Eye (tissue), 1 donor: Measurements from ENCODE around the gene FASTKD2.
"Not testable (repeated sequence)": the region's sequence is repeated elsewhere in the genome, so short reads cannot be mapped to it uniquely, and the experiment has no call there.

Experiments used
- DNase-seq: peaks from one replicate; pipeline ENCODE4 v3.0.0-alpha.2; 2015

The FASTKD2 gene

GRCh38 chr2:206792645-206793044 lies 27.2 kb downstream of the FASTKD2 start:
- no peak for DNase-seq

GRCh38 chr2:206797376-206797775 lies 32.0 kb downstream of the FASTKD2 start:
- no peak for DNase-seq

- DNase-seq, result no peak
Measured at GRCh38 chr2:206798000-206798399, 32.6 kb downstream of the FASTKD2 start.

DNA sequence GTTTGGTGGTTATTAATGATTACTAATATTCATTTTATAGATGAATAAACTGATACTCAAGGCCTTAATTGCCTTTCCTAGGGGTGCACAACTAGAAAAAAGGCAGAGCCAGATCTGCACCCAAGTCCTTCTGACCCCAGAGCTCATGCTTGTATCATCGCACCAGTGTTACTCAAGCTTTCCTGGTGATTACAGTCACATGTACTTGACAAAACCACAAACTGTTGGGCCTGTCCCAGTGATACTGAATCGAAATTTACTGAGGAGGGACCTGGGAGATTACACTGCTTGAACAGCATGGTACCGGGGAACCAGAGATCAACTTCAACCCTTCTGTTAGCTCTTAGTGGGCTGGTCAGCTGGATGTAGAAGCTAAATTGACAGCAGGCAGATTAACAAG lies 33.7 kb downstream of the FASTKD2 start:
- DNase-seq, result no peak

- peak; percentile 92 for DNase-seq
Measured at GRCh38 chr2:206800506-206801417, 35.4 kb downstream of the FASTKD2 start.

DNA sequence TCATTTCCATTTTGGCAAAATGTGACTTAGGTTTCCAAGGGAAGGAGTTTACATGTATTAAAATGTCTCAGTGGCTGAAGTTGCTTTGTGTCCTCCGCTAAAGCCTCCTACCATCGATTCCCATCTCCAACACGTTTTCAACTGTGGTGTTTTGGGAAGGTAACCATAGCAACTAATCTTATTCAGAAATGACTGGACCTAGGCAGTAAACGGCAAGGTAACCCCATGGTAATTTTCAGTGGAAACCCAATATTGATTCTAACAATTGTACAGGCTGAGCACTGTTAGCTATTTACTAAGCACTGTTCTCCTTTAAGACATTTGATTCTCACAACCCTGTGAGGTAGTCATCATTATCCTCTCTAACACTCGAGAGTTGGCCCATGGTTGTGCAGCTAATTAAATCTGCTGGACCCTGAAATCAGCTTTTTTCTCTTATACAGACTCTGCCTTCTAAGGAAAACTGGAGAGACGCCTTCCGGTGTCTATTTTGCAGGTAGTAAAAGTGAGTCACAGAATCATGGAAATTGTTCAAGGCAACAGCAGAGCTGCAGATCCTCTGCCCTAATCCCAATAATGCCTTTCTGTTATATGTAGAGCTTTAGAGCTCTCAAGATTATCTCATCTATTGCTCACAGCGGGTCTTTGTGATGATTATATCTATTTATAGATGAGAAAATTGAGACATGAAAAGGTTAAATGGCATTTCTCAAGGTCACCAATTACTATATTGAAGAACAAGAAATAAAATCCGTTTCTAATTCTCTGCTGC lies 36.2 kb downstream of the FASTKD2 start:
- no peak for DNase-seq

DNA sequence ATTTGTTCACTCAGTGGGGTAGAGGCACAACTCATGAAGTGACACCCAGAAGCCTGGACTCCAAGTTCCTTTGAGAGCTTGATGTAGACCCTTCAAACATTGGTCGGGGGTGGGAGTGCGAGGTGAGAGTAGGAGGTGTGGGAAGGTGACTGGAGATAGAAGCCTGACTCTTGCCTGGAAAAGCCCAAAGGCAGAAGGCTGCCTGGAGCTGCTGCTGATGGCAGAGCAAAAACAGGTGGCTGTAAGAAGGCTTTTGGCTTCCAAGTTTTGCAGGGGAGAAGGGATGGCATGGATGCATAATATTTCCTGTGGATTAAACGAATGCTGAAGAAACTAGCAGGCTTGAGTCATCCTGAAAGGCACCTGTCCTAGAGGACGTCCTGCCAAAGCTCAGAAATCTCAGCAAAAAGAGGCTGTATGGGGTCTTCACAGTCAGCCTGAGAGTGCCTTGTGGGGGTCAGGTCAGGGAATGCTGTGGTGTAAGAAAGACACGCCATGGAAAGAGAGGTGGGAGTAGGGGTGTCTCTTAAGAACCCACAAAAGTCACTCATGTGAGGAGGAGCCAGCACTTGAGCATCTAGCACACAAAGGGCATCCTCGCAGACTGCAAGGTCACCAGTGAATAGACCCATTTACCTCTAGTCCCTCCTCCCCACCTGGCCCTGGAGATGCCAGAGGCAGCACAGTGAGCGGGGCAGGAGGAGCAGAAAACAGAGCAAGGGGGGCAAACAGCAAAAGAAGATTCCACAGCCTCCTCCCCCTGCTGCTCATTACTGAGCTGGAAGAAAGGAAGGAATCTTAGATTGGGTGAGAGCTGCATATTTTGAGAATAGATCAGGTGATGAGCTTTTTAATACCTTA lies 37.5 kb downstream of the FASTKD2 start:
- no peak for DNase-seq

DNA sequence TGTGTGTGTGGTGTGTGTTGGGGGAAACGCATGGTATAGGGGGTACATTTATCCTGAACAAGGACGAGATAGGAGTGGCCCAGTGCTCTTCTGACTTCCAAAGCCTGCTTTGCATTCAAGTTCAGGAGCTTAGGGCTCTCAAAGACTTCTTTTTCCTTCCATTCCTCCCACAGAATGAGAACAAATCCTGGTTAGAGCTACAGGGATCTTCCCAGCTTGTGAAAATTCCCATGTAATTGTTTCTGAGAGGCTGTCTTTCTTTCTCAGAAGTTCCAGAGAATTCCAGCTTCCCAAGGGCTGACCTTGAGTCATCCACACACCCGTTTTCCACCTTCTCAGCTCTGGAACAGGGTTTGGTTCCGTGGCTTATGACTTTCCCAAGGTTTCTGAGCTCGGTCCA lies 38.9 kb downstream of the FASTKD2 start:
- no peak for DNase-seq

- DNase-seq, result peak; percentile 65
Measured at GRCh38 chr2:206805887-206806607, 40.6 kb downstream of the FASTKD2 start.

DNA sequence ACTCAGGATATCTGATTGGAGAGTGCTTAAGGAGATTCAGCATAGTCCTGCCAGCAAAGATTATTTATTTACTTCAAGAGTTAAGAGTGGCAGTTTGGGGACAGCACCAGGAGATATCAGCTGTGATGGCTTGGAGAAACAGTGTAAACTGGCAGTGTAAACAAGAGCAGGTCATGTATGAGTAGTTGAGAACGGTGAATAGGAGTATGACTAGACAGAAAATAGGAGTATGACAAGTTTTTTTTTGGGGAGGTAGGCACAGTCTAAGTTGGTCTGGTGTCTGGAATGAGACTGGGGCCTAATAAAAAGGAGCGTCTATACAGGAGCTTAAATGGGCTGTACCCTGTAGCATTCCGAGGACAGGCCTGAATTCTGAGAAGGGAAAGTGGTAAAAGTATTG lies 42.2 kb downstream of the FASTKD2 start:
- DNase-seq, result not testable (repeated sequence)

DNA sequence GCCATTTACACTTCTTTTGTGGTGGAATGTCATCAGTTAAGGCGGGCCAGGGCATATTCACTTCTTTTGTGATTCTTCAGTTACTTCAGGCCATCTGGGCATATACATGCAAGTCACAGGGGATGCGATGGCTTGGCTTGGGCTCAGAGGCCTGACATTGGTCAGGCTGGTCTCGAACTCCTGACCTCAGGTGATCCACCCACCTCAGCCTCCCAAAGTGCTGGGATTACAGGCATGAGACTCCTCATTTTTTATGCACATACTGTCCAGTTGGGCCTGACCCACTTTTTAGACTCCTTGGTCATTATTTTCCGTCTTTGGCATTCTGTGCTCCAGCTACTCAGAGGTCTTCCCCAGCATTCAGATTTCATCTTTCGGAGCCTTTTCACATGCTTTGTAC lies 47.1 kb downstream of the FASTKD2 start:
- not testable (repeated sequence) for DNase-seq

DNA sequence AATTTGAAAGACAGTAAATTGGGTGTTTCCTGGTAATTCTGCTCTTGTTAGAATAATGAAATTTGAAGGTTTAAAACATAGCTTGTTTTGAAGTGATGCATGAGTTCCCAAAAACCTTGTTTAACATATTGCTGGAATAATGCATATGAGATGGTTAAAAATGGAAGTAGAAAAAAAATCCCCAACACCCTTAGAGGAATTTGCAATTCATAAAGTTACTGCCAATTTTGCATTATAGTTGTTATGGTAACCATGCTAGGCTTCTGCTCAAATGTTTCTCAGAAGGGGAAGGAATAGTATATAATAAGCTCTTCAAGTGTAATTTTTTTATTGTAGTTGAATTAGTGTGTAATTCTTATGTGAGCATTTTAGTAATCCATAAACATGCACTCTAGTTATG lies 49.1 kb downstream of the FASTKD2 start:
- DNase-seq, result no peak

DNA sequence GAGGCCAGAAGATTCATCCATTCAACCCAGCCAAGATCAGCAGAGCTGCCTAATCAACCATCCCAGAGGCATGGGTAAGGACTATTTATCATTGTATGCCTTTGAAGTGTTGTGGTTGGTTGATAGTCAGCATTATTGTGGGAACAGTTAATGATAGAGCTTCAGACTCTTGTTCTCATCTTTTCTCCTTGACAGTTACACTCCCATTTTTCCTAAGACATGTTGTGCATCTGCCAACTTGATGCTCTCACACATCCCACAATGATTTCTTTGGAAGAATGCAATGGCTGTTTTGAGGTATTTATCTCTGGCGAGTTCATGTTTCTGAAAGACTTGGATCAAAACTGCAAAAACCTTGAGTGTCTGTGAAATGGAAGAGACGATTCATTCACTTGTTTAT lies 55.4 kb downstream of the FASTKD2 start:
- DNase-seq, result no peak

- no peak for DNase-seq
Measured at GRCh38 chr2:206823178-206823577, 57.8 kb downstream of the FASTKD2 start.

DNA sequence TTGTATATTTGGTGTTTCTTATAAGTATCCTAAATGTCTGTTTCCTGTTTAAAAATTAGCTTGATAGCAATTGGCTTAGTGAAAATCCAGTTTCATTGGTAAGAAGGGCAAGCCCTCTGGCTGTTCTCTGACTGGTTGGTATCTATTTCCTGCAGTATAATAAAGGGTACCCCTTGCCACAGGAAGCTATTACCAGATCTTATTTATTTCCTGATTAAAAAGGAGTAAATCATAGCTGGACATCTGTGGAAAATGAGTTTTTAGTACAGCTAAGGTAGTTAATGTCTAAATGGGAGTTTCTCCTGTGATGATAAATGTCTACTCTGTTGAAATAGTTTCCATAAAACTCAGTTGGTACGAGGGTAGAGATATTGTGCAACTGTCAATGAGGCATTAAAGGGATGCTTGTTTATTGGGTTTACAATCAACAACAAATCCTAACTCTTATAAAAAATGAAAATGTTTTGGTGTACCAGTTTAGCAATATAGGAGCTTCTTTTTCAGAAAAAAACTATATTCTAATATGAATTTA lies 58.7 kb downstream of the FASTKD2 start:
- DNase-seq, result no peak

GRCh38 chr2:206824993-206825392 lies 59.6 kb downstream of the FASTKD2 start:
- no peak for DNase-seq

DNA sequence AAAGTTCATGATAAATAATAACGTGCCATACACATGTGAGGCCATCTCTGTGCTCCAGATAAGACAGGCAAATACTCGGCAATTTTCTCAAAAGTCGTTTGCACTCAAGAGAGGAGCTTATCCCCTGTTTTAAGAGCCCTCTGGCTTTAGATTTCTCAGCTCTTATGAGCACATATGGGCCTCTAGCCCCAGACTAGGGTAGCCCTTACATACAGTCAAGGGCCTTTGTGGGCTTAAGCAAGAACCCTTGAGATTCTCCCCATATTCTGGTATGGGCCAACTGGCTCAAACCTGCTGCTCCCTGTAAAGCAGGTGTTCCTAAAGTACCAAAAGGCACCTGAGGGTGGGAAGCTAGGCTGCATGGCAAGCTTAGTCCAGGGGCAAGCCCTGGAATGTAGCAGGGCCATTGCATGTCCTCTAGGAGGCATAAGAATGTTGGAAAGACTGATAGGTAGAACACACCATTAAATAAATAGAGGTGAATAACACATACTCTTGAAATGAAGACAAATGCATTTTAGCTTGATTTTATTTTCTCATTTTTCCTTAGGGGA lies 66.1 kb downstream of the FASTKD2 start:
- DNase-seq, result no peak

DNA sequence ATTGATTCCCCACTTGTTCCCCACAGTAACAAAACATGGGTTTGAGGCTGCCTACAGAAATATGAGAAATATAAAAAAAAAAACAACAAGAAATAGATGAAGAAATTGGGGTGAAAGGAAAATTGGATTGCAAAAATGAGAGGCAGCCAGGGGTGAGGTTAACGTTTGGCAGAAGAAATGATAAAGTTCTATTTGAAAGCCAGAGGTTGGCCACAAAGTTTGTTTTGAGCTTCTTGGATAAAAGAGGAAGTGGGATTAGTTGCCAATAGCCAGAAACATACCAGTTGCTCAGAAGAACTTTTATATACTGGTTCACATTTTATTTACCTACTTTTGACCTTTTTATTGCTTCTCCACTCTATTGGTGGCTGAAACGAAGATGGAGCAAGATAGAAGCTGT lies 67.5 kb downstream of the FASTKD2 start:
- DNase-seq, result peak; percentile 11

- no peak for DNase-seq
Measured at GRCh38 chr2:206833291-206833690, 67.9 kb downstream of the FASTKD2 start.

GRCh38 chr2:206836722-206837121 lies 71.3 kb downstream of the FASTKD2 start:
- no peak for DNase-seq

- DNase-seq, result no peak
Measured at GRCh38 chr2:206837775-206838174, 72.4 kb downstream of the FASTKD2 start.

DNA sequence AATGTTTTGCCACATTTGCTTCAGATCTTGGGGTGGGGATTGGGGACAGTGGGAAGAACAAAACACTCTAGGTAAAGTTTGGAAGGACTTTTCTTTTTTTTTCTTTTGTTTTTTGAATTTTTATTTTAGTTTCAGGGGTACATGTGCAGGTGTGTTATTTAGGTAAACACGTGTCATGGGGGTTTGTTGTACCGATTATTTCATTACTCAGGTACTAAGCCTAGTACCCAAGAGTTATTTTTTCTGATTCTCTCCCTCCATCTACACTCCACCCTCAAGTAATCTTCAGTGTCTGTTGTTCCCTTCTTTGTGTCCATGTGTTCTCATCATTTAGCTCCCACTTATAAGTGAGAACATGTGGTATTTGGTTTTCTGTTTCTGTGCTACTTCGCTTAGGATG lies 73.3 kb downstream of the FASTKD2 start:
- DNase-seq, result no peak
